GM04504 (cell line): Measurements from ENCODE around the gene ALPK3.

ENCODE experiments used
- DNase-seq: peaks from one replicate; pipeline ENCODE4 v3.0.0-alpha.2; 2012; ENCODE audit warnings: low read depth

Gene ALPK3

DNA sequence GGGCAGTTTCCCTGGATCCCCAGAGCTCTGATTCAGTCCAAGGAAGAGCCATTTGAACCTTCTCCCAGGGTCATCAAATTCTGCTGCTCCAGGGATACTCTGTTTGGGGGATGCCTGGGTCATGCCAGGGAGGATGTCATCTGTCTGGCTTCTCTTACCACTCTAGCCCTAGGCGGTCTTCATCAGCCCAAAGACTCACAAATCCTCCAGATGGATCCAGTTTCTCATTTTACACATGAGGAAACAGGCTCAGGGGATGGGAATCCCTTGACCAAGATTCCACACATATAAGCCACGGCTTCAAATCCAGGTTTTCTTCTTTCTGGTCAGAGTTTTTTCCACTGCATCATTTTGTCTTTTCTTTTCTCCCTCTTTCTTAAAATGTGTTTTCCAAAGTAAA is 104.0 kb downstream of the ALPK3 start:
- DNase-seq, result no peak

DNA sequence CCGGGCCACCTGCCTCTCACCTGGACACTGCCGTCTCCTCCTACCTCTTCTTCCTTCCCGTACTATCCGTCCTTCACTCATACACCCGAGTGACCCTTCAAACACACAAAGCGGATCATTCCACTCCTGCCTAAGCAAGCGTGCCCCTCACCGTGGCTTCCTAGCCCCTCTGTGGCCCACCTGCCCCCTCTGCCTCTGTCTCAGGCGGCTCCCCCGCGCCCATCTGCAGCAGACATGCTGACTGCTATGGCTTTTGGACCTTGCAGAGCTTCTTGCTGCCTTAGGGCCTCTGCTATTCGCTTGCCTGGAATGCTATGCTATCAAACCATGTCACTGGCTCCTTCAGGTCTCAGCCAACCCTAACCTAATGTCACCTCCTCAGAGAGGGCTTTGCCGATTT is 105.4 kb downstream of the ALPK3 start:
- no peak for DNase-seq
